HG03108 (cell line): ENCODE data around the gene DIAPH3.

Experiments
- ATAC-seq: cut with Tn5 transposase; IDR thresholded peaks from one replicate; pipeline ENCODE4 v1.9.1; 2021; ENCODE audit warnings: moderate library complexity; ENCODE audit not compliant: unreplicated experiment

Gene DIAPH3

DNA sequence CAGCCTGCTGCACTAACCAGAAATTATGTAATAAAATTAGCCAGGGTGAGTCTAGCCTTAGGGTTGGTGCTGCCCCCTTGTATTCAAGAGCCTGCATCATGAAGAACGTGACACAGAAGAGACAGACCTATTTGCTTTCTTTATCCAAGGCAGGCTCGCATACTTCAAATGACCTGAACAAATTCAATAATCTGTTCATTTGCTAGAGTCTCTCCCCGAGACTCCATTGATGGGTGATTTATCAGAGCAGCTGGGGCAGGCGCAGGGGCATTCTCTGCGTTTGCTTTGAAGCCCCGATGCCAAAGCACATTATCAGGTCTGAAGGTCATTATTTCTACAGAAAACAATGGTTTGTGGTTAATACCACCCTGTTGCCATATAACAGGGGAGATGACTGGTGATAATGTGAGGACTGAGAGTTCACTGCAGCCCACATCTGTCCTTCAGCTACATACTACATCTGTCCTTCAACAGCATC is 520.3 kb downstream of the DIAPH3 start:
- ATAC-seq: no peak

- no peak for ATAC-seq
These were observed 521.9 kb downstream of the DIAPH3 start for GRCh38 chr13:59641817-59642216.

DNA sequence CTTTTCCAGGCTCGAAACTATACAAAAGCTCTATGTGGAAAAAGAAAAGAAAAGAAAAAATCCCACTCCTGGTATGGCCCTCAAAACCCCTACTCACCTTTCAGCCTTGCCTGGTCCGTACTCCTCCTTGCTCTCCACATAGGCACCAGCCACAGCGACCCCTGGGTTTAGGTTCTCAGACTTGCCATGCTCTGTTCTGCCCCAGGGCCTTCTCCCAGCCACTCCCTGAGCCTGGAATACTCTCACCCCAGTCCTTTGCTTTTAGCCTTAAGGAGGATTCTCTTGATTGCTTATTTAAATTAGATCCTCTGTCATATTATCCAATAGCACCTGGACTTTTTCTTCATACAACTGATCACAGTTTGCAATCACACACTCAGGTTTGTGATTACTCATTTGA is 522.5 kb downstream of the DIAPH3 start:
- no peak for ATAC-seq

GRCh38 chr13:59638404-59638803 is 525.3 kb downstream of the DIAPH3 start:
- no peak for ATAC-seq

- no peak for ATAC-seq
These were observed 528.1 kb downstream of the DIAPH3 start for GRCh38 chr13:59635589-59635988.

DNA sequence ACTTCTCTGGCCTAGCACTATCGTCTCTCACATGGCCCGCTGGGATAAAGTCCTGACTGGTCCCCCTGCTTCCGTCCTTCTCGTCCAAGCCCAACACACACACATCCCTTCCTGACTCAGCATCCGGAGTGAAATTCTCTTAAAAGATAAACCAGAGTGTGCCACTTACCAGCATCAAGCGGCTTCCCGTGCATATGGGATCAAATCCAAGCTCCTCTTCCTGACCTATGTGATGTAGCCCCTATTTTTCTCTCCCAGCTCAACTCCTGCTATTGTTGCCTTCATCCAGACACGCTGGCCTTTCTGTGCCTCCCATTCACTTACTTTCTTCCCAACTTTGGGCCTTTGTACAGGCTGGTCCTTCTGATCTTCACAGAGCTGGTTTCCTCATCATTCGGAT is 530.4 kb downstream of the DIAPH3 start:
- no peak for ATAC-seq

GRCh38 chr13:59631271-59631670 is 532.5 kb downstream of the DIAPH3 start:
- ATAC-seq: no peak

- no peak for ATAC-seq
These were observed 538.6 kb downstream of the DIAPH3 start for GRCh38 chr13:59625111-59625510.

DNA sequence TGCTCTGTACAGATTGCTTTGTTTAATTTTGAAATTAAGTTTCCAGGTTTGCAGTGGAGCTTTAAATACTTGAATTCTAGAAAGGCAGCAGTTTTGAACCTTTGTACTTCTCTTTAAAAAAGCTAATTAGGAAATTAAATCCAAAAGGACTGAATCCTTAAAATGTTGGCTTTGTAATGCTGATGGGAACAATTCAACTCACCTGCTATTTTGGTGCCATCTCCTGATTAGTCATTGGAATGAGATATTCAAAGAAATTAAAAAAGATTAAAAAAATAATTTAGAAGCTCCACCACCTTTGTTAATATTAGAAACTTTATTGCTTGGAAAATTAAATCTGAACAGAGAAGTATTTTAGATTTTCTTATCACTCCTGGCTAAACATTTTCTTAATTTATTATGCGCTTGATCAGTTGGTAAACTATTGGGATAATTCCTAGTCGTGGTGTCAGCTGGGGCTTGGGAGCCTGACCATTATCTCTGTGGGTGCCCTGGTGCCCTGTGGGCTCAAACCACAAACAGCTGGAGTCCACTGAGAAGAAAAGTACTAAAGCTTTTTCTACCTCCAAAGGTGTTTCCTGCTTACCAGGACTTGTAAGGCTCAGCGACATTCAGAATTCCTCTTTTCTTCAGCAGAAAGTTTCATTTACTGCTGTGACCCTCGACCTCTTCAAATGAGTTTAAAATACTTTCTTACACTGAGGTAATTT is 540.4 kb downstream of the DIAPH3 start:
- no peak for ATAC-seq

DNA sequence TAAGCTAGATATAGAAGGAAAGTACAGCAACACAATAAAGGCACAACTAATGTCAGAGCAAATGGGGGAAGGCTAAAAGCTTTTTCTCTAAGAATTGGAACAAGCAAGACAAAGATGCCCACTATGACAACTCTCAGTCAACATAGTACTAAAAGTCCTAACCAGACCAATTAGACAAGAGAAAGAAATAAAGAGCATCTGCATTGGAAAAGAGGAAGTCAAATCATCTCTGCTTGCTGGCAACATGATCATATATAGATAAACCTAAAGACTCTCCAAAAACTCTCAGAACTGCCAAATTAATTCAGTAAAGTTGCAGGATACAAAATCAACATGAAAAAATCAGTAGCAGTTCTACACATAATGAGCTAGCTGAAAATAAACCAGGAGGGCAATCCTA is 542.0 kb downstream of the DIAPH3 start:
- no peak for ATAC-seq
